ENCODE results near the gene HOXA4.

DNA sequence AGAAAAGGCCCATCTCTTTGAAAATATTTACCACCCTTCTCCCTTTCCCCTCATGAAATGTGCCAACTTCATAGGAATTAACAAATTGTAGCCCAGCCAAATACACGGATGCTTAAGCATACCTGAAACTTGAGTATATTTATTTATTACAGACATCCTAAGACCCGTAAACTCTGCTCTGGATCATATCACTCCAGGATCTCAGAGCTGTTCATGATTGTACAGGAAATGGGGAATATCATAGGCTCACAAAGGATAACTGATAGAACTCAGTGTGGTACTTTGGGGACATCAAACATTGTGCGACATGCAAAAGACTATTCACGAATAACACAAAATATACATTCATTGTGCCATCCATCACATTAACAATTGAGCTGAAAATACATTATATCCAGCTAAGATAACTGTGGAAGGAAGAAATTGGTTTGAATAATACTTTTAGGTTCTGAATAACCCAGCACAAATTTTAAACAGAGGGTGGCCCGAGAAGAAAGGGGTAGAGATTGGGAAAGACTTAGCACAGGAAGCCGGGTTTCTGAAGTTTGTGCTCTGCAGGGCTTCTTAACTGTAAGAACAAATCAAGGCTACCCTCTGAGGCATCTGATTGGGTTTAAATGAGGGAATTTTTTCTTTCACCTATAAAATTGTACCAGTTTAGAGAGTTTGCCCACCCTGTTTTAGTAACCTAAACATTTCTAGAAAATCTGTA is 37.2 kb downstream of the HOXA4 start:
- TF ChIP-seq, protein P1, sequence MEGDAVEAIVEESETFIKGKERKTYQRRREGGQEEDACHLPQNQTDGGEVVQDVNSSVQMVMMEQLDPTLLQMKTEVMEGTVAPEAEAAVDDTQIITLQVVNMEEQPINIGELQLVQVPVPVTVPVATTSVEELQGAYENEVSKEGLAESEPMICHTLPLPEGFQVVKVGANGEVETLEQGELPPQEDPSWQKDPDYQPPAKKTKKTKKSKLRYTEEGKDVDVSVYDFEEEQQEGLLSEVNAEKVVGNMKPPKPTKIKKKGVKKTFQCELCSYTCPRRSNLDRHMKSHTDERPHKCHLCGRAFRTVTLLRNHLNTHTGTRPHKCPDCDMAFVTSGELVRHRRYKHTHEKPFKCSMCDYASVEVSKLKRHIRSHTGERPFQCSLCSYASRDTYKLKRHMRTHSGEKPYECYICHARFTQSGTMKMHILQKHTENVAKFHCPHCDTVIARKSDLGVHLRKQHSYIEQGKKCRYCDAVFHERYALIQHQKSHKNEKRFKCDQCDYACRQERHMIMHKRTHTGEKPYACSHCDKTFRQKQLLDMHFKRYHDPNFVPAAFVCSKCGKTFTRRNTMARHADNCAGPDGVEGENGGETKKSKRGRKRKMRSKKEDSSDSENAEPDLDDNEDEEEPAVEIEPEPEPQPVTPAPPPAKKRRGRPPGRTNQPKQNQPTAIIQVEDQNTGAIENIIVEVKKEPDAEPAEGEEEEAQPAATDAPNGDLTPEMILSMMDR (IDR thresholded peaks at IDR 0.05): no peak
- no peak for TF ChIP-seq POLR2A (IDR thresholded peaks at IDR 0.05)
